ENCODE data around the gene C12orf43.

C12orf43 gene

DNA sequence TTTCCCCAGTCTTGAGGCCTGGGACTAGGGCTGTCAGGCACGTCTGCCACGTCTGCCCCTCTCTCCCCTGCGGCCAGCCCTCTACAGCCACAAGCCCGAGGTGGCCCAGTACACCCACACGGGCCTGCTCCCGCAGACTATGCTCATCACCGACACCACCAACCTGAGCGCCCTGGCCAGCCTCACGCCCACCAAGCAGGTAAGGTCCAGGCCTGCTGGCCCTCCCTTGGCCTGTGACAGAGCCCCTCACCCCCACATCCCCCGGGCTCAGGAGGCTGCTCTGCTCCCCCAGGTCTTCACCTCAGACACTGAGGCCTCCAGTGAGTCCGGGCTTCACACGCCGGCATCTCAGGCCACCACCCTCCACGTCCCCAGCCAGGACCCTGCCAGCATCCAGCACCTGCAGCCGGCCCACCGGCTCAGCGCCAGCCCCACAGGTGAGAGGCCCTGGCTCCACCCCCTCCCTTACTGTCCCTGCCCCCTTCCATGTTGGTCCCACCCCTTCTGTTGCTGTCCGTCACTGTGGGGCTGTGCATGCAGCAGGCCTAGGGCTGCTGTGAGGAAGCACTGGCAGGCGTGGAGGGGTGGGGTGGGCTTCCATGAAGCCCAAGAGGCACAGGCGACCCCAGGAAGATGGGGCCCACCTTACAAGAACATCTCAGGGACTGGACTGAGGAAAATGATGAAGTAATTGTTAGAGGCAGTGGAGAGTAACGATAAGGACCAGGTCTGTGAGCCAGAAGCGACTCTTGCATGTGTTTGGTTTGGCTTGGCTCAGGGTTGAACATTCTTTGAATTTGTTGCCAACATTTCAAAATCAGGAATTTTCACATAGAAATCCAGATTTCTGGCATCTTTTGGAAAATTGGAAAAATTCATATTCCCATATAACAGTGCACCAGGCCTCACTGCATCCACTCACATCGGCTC lies 16.8 kb downstream of the C12orf43 start:
- peak; percentile 41 for DNase-seq (ENCODE audit: low read depth, low spot score)

GRCh38 chr12:120998435-120998834 lies 17.9 kb downstream of the C12orf43 start:
- DNase-seq (ENCODE audit: low read depth, low spot score) = no peak

DNA sequence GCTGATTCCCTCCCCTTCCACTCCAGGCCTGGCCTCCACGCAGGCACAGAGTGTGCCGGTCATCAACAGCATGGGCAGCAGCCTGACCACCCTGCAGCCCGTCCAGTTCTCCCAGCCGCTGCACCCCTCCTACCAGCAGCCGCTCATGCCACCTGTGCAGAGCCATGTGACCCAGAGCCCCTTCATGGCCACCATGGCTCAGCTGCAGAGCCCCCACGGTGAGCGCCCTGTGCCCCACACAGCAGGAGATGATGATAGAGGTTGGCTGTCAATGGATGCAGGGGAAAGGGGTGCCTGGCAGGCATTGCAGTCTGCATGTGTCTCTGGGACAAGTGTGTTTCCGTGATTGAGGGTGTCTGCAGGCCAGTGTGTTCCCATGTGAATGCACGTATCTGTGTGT lies 18.8 kb downstream of the C12orf43 start:
- DNase-seq (ENCODE audit: low read depth, low spot score) = no peak

DNA sequence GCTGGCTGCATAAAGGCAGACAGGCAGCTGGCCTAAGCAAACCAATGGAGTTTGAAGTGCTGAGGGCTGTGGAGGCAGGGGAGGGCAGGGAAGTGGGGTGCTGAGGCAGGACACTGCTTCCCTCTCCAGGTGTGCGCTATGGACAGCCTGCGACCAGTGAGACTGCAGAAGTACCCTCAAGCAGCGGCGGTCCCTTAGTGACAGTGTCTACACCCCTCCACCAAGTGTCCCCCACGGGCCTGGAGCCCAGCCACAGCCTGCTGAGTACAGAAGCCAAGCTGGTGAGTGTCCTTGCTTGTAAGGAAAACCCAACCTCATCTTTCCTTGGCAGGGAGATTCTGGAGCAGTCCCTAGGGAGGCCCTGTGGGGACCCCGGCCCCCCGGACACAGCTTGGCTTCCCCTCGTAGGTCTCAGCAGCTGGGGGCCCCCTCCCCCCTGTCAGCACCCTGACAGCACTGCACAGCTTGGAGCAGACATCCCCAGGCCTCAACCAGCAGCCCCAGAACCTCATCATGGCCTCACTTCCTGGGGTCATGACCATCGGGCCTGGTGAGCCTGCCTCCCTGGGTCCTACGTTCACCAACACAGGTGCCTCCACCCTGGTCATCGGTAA lies 20.0 kb downstream of the C12orf43 start:
- DNase-seq (ENCODE audit: low read depth, low spot score) = no peak

DNA sequence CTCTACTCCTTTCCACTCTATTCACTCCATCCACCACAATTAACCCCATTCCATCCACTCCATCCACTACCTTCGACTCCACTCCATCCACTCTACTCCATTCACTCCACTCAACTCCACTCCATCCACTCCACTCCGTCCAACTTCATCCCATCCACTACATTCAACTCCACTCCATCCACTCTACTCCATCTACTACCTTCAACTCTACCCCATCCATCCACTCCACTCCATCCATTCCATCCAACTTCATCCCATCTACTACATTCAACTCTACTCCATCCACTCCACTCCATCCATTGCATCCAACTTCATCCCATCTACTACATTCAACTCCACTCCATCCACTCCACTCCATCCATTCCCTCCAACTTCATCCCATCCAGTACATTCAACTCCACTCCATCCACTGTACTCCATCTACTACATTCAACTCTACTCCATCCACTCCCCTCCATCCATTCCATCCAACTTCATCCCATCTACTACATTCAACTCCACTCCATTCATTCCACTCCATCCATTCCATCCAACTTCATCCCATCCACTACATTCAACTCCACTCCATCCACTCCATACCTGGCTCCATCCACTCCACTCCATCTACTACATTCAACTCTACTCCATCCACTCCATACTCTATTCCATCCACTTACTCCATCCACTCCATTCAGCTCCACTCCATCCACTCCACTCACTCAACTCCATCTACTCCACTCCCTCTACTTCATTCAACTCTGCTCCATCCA lies 21.5 kb downstream of the C12orf43 start:
- DNase-seq (ENCODE audit: low read depth, low spot score) = no peak

GRCh38 chr12:120994059-120994458 lies 22.2 kb downstream of the C12orf43 start:
- DNase-seq (ENCODE audit: low read depth, low spot score) = no peak

DNA sequence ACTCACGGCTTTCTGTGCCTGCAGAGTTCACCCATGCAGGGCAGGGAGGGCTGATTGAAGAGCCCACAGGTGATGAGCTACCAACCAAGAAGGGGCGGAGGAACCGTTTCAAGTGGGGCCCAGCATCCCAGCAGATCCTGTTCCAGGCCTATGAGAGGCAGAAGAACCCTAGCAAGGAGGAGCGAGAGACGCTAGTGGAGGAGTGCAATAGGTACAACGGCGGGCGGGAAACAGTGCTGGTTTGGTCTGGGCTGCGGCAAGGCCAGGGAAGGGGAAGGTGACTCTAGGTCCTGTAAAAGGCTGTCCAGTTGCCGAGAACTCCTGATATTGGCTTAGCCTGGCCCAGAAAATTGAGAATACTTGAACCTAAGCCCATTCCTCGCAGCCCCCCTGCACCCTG lies 22.8 kb downstream of the C12orf43 start:
- DNase-seq (ENCODE audit: low read depth, low spot score) = no peak

DNA sequence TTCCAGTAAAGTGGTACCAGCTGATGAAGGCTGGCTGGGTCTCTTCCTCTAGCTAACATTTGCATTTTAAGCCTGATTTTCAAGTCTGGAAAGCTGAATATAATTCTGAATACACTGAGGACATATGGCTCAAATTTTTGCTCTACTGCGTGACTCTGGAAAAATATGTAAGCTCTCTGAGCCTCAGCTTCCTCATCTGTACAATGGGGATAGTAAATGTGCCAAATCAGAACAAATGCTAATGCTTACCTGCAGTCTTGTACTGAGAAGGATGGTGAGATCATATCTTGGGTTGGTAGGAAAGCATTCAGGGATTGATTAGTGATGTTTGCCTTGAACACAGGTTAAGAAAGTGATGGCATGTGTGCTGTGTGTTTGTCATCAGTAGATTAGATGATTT lies 23.3 kb downstream of the C12orf43 start:
- no peak for DNase-seq (ENCODE audit: low read depth, low spot score)

DNA sequence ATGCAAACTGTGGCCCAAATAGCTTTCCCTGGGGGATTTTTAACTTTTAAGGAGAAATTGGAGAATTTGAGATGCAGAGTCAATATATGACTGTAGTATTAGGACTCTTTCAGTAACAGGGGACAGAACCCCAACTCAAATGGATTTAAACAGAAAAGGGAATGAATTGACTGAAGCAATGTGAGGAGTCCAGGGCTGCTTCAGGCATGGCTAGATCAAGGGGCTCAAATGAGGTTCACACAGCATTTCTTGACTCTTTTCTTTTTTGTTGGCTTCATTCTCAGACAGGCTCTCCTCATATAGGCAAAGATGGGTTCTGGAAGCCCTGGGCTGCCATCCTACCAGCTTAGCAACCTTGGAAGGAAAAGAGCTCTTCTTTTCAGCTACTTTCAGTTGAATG lies 24.3 kb downstream of the C12orf43 start:
- DNase-seq (ENCODE audit: low read depth, low spot score) = no peak

DNA sequence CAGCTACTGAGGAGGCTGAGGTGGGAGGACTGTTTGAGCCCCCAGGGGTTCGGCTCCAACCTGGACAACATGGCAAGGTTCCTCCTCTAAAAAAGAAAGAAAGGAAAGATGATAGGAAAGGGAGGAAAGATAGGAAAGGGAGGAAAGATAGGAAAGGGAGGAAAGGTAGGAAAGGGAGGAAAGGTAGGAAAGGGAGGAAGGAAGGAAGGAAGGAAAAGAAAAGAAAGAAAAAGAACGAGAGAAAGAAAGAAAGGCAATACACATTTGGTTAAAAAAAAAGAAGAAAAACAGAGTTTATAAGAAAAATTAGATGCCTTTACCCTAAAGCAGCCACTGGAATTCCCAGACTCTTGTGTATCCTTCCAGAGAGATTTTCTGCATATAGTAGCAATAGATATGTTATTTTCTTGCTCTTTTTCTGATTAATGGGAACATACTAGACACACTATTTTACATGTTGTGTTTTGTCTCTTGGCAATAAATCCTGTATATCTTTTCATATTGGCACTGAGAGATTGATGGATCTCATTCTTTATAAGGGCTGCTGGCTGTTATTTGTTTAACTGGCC lies 25.7 kb downstream of the C12orf43 start:
- DNase-seq (ENCODE audit: low read depth, low spot score) = no peak

GRCh38 chr12:120989687-120990086 lies 26.6 kb downstream of the C12orf43 start:
- DNase-seq (ENCODE audit: low read depth, low spot score) = no peak

DNA sequence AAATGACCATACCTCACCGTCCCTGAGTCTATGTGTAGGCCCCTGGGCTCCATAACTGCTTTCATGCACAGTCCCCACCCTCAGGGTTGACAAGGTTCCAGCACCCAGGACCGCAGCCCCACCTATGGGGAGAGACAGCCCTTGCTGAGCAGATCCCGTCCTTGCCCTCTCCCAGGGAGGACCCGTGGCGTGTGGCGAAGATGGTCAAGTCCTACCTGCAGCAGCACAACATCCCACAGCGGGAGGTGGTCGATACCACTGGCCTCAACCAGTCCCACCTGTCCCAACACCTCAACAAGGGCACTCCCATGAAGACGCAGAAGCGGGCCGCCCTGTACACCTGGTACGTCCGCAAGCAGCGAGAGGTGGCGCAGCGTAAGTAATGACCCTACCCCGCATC lies 27.6 kb downstream of the C12orf43 start:
- no peak for DNase-seq (ENCODE audit: low read depth, low spot score)

DNA sequence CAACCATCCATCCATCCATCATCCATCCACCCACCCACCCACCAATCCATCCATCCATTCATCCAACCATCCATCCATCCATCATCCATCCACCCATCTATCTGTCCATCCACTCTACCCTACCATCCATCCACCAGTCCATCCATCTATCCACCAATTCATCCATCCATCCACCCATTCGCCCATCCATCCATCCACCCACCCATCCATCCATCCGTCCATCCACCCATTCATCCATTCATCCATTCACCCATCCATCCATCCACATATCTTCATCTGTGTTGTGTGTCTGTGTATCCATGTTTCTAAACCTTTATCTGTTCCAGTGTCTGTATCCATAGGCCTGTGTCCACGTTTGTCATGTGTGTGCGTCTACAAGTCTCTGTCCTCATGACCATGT lies 28.1 kb downstream of the C12orf43 start:
- no peak for DNase-seq (ENCODE audit: low read depth, low spot score)

GRCh38 chr12:120984351-120984898 lies 31.9 kb downstream of the C12orf43 start:
- DNase-seq (ENCODE audit: low read depth, low spot score) = no peak

DNA sequence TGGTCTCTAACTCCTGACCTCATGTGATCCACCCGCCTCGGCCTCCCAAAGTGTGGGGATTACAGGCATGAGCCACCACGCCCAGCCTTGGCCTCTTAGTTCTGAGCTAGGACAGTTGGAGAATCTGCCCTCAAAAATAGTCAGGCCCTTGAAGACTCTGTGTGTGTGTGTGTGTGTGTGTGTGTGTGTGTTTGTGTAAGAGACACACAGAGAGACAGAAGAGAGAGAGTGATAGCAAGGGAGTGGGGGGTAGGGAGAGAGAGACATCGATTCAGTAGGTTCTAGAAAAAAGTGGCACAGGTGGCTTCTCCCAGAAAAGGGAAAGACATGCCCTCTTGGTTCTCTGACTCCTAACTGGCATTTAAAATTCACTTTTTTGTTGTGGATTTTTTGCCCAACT lies 32.5 kb downstream of the C12orf43 start:
- DNase-seq (ENCODE audit: low read depth, low spot score) = no peak

- no peak for DNase-seq (ENCODE audit: low read depth, low spot score)
Observed at GRCh38 chr12:120982659-120983058, 33.6 kb downstream of the C12orf43 start.

- DNase-seq (ENCODE audit: low read depth, low spot score) = no peak
Observed at GRCh38 chr12:120981407-120981941, 34.8 kb downstream of the C12orf43 start.

DNA sequence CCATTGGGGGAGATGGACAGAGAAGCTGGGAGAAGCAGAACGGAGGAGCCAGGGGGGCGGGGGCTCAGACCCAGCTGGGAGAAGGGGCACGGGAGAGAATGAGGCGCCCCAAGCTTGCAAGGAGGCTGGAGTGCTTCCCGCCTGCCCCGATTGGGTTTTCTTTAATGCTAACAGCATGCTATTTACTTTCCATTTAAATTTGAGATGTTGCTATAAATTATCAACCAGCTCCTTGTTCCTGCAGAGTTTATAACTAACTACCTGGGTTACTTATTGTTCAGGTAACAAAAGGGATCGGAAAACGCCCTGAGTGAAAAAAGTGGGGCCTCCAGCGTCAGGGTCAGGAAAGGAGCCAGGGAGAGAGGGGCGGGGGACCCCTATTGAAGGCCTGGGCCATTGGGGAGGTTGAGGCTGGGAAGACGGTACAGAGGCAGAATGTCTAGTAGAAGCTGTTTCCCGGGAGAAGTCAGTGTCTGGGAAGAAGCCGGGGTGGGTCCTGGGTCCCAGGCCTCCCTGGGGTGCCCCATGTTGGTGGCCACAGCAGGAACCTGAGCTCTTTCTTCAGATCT lies 35.4 kb downstream of the C12orf43 start:
- DNase-seq (ENCODE audit: low read depth, low spot score) = no peak

- no peak for DNase-seq (ENCODE audit: low read depth, low spot score)
Observed at GRCh38 chr12:120979862-120980696, 36.2 kb downstream of the C12orf43 start.

- DNase-seq (ENCODE audit: low read depth, low spot score) = no peak
Observed at GRCh38 chr12:120979220-120979861, 36.9 kb downstream of the C12orf43 start.

All from ELF-1 (cell line).